Loucy (cell line): ENCODE data around the gene GABRG3.

Experiments
- H2AFZ ChIP-seq: fragments of 200-600 bp; sonication (generic); 2 replicates; pipeline ENCODE4 v1.6.0; 2016; ENCODE audit warnings: antibody characterized with exemption, mild to moderate bottlenecking, low read length, moderate library complexity
- H3F3A ChIP-seq: fragments of 200-600 bp; 2 replicates; pipeline ENCODE4 v1.6.0; 2016; ENCODE audit warnings: antibody characterized with exemption, low read depth, mild to moderate bottlenecking
- H3K27me3 ChIP-seq: fragments of 200-600 bp; sonication (generic); 2 replicates; pipeline ENCODE4 v1.6.1; 2014; ENCODE audit warnings: low read length, mild to moderate bottlenecking; ENCODE audit not compliant: insufficient read depth, poor library complexity, severe bottlenecking
- H3K36me3 ChIP-seq: fragments of 200-600 bp; sonication (generic); 2 replicates; pipeline ENCODE4 v1.6.1; 2016; ENCODE audit warnings: low read length; ENCODE audit not compliant: insufficient read depth
- H3K4me1 ChIP-seq: fragments of 200-600 bp; sonication (generic); 2 replicates; pipeline ENCODE4 v1.5.1; 2014; ENCODE audit warnings: low read length, mild to moderate bottlenecking; ENCODE audit not compliant: insufficient read depth, poor library complexity, severe bottlenecking
- H3K4me2 ChIP-seq: fragments of 200-600 bp; sonication (generic); 2 replicates; pipeline ENCODE4 v1.6.0; 2014; ENCODE audit warnings: antibody characterized with exemption, low read length, low read depth, mild to moderate bottlenecking; ENCODE audit not compliant: poor library complexity, severe bottlenecking
- H3K4me3 ChIP-seq: fragments of 200-600 bp; sonication (generic); 2 replicates; pipeline ENCODE4 v1.5.1; 2014; ENCODE audit warnings: low read length, mild to moderate bottlenecking, mixed read lengths; ENCODE audit not compliant: poor library complexity, severe bottlenecking
- H3K79me2 ChIP-seq: fragments of 200-600 bp; sonication (generic); 2 replicates; pipeline ENCODE4 v1.6.1; 2014; ENCODE audit warnings: low read length; ENCODE audit not compliant: insufficient read depth
- H3K9ac ChIP-seq: fragments of 200-600 bp; sonication (generic); 2 replicates; pipeline ENCODE4 v1.6.0; 2014; ENCODE audit warnings: mild to moderate bottlenecking, low read depth, low read length, moderate library complexity; ENCODE audit not compliant: poor library complexity, severe bottlenecking
- H3K9me2 ChIP-seq: fragments of 200-600 bp; sonication (generic); replicated peaks from 2 replicates; pipeline ENCODE4 v1.6.1; 2016; ENCODE audit warnings: low read depth, low read length, mixed read lengths
- H3K9me3 ChIP-seq: fragments of 200-600 bp; sonication (generic); 2 replicates; pipeline ENCODE4 v1.6.1; 2014; ENCODE audit warnings: mild to moderate bottlenecking, antibody characterized with exemption, low read length, low read depth; ENCODE audit not compliant: insufficient read depth
- H4K20me1 ChIP-seq: fragments of 200-600 bp; sonication (generic); 2 replicates; pipeline ENCODE4 v1.6.0; 2014; ENCODE audit warnings: antibody characterized with exemption, low read length, mild to moderate bottlenecking; ENCODE audit not compliant: insufficient read depth, poor library complexity, severe bottlenecking
- CTCF ChIP-seq: fragments of 200-600 bp; sonication (generic); conservative IDR thresholded peaks from 2 replicates; pipeline ENCODE4 v1.5.1; 2014; ENCODE audit warnings: mild to moderate bottlenecking, antibody characterized with exemption, low read length
- EZH2phosphoT487 ChIP-seq: fragments of 200-600 bp; IDR thresholded peaks from 2 replicates; pipeline ENCODE4 v1.6.1; 2018; ENCODE audit warnings: antibody characterized with exemption, mild to moderate bottlenecking, moderate library complexity, borderline replicate concordance

GABRG3 gene

DNA sequence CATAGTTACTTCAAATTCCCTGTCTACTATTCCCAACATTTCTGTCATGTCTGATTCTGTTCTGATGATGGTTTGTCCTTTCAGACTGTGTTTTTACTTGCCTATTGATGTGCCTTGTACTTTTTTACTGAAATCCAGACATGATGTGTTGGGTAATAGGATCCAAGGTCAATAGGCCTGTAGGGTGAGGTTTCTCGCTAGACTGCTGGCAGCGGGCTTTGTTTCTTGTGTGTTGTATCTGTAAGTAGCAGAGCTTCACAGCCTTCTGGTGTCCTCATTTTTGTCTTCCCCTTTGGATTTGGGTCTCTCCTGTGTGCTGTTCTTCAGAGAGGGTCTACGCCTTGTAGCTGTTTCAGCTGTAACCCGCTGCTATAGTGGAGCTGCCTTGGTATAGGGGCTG lies 140.3 kb downstream of the GABRG3 start:
- TF ChIP-seq CTCF = no peak
- TF ChIP-seq EZH2phosphoT487 = no peak
- Histone ChIP-seq H3K79me2 (no peaks in the 10 kb centered on the region), H3K4me1 (no peaks in the 10 kb centered on the region), H3K36me3 (no peaks in the 10 kb centered on the region), H3K9ac (no peak overlapping the region), H3F3A (no peaks in the 10 kb centered on the region), H3K4me3 (no peak overlapping the region), H4K20me1 (no peaks in the 10 kb centered on the region), H3K9me3 (no peaks in the 10 kb centered on the region), H3K27me3 (no peaks in the 10 kb centered on the region), H3K9me2 (no peaks in the 10 kb centered on the region), H3K4me2 (no peak overlapping the region), H2AFZ (no peak overlapping the region)

- TF ChIP-seq CTCF (no peak), EZH2phosphoT487 (no peak)
- Histone ChIP-seq H3K9ac (no peak overlapping the region), H3K4me2 (no peak overlapping the region), H2AFZ (no peak overlapping the region), H3K9me2 (no peaks in the 10 kb centered on the region), H3K36me3 (no peaks in the 10 kb centered on the region), H3K27me3 (no peaks in the 10 kb centered on the region), H3K4me1 (no peaks in the 10 kb centered on the region), H3K9me3 (no peaks in the 10 kb centered on the region), H3K79me2 (no peaks in the 10 kb centered on the region), H4K20me1 (no peaks in the 10 kb centered on the region), H3K4me3 (no peak overlapping the region), H3F3A (no peaks in the 10 kb centered on the region)
Measured at GRCh38 chr15:27114473-27114872, 143.5 kb downstream of the GABRG3 start.

- Histone ChIP-seq H4K20me1 (no peaks in the 10 kb centered on the region), H3F3A (no peaks in the 10 kb centered on the region), H3K9me3 (no peaks in the 10 kb centered on the region), H3K27me3 (no peaks in the 10 kb centered on the region), H3K4me3 (no peak overlapping the region), H3K36me3 (no peaks in the 10 kb centered on the region), H3K9ac (no peak overlapping the region), H3K4me1 (no peaks in the 10 kb centered on the region), H3K79me2 (no peaks in the 10 kb centered on the region), H2AFZ (no peak overlapping the region), H3K9me2 (no peaks in the 10 kb centered on the region), H3K4me2 (no peak overlapping the region)
- no peak for TF ChIP-seq EZH2phosphoT487
- no peak for TF ChIP-seq CTCF
Measured at GRCh38 chr15:27119695-27120266, 148.8 kb downstream of the GABRG3 start.
